SK-N-SH (cell line): ENCODE measurements around the gene DYRK1A.

Source experiments
- CTCF ChIP-seq: fragments of 200-600 bp; sonication (generic); IDR thresholded peaks from 2 replicates; pipeline ENCODE4 v1.6.1; 2017; ENCODE audit warnings: antibody characterized with exemption, mild to moderate bottlenecking, moderate library complexity
- EP300 ChIP-seq, 2 experiments: IDR thresholded peaks; 2 replicates each; pipeline versions ENCODE4 v1.4.0 to v1.6.1; 2012; ENCODE audit warnings: borderline replicate concordance in 1 of 2, low read depth in 1 of 2, low read length in 1 of 2
- FOXM1 ChIP-seq: IDR thresholded peaks from 2 replicates; pipeline ENCODE4 v1.4.0; 2012; ENCODE audit warnings: low read depth, mild to moderate bottlenecking
- RAD21 ChIP-seq: IDR thresholded peaks from 2 replicates; pipeline ENCODE4 v1.6.1; 2012; ENCODE audit warnings: mild to moderate bottlenecking, low read length
- REST ChIP-seq: IDR thresholded peaks from 2 replicates; pipeline ENCODE4 v1.6.1; 2012; ENCODE audit warnings: mild to moderate bottlenecking, low read depth, low read length, moderate library complexity
- TAF1 ChIP-seq: IDR thresholded peaks from 2 replicates; pipeline ENCODE4 v1.6.1; 2012; ENCODE audit warnings: low read depth, mild to moderate bottlenecking, low read length, moderate library complexity, borderline replicate concordance

GRCh38 chr21:37383784-37384311, 17.3 kb downstream of the DYRK1A start:
- TF ChIP-seq CTCF, result no peak
- no peak for TF ChIP-seq RAD21
- no peak for TF ChIP-seq EP300 (IDR thresholded peaks at IDR 0.05; ENCODE audit: borderline replicate concordance in 1 of 2, low read depth in 1 of 2, low read length in 1 of 2)
- no peak for TF ChIP-seq TAF1
- no peak for TF ChIP-seq REST
- no peak for TF ChIP-seq FOXM1
